ENCODE measurements around the gene DGKB.

DGKB gene

DNA sequence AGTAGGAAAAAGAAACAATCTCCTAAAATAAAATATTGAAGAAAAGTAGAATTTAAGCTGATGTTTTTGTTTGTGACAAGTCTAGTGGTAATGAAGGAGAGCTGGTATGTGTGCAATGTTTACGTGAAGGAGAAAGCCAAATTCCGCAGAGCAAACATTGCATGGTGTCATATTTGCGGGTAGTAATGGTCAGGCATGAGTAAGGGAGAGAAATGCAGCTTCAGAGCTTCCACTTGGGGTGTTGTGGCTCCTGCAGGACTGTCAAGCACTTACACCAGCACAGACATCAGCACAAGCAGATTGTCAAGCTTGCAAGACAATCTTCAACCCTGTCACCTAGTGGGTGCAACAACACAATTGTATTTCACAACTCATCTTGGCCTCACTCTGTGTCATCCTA lies 776.6 kb downstream of the DGKB start:
- CTCF ChIA-PET: no interaction called here
- H3K27ac ChIP-seq: no peak overlapping the region
- DNase-seq (ENCODE audit: low spot score): no peak
- POLR2A ChIA-PET (ENCODE audit: low non-redundant PET): no interaction called here
- TF ChIP-seq, protein P1, sequence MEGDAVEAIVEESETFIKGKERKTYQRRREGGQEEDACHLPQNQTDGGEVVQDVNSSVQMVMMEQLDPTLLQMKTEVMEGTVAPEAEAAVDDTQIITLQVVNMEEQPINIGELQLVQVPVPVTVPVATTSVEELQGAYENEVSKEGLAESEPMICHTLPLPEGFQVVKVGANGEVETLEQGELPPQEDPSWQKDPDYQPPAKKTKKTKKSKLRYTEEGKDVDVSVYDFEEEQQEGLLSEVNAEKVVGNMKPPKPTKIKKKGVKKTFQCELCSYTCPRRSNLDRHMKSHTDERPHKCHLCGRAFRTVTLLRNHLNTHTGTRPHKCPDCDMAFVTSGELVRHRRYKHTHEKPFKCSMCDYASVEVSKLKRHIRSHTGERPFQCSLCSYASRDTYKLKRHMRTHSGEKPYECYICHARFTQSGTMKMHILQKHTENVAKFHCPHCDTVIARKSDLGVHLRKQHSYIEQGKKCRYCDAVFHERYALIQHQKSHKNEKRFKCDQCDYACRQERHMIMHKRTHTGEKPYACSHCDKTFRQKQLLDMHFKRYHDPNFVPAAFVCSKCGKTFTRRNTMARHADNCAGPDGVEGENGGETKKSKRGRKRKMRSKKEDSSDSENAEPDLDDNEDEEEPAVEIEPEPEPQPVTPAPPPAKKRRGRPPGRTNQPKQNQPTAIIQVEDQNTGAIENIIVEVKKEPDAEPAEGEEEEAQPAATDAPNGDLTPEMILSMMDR (conservative IDR thresholded peaks at IDR 0.05; ENCODE audit: low read depth): no peak

DNA sequence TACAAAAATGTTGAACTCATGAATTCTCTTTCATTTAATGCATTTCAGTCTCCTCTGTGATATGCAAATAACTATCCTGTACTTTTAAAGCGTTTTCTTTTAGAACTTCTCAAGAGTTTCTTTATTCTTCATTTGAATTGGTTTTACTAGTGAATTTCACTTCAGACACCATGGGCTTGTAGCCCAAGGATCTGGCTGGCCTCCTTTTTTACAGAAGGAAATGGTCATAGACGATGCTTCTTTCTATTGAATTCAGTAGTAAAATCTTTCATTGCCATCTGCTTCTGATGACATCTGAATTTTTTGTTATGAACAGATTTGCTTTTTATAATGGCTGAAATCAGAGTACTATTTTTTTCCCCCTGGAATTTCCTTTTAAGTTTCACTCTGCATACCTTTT lies 777.8 kb downstream of the DGKB start:
- DNase-seq (ENCODE audit: low spot score): no peak
- ChIA-PET CTCF (no interaction called here), POLR2A (ENCODE audit: low non-redundant PET) (no interaction called here)
- TF ChIP-seq, protein P1 (conservative IDR thresholded peaks at IDR 0.05; ENCODE audit: low read depth): no peak
- no peak overlapping the region for H3K27ac ChIP-seq

DNA sequence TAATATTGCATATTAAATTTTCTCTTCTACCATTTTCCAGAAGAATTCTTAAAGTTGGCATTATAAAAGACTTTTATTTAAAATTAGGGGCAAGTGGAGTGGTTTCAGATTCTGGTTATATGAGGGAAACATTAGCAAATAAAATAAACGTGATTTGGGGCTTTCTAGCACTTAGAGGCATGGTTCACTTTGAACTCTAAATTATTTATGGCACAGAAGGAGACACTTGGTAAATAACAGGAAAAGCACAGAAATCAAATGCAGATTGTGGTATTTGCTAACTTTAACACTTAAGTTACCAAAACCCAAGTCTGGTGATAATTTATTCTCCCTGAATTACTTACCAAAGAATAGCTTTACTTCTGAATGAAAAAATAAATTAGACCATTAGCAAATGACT lies 778.6 kb downstream of the DGKB start:
- no peak for DNase-seq (ENCODE audit: low spot score)
- ChIA-PET POLR2A (ENCODE audit: low non-redundant PET) (no interaction called here), CTCF (interaction anchor here (0.6 kb wide), 1 partner anchor 100 kb away, joined by 3 read pairs; no protein-coding TSS in a partner anchor)
- H3K27ac ChIP-seq: no peak overlapping the region
- TF ChIP-seq, protein P1 (conservative IDR thresholded peaks at IDR 0.05; ENCODE audit: low read depth): no peak

DNA sequence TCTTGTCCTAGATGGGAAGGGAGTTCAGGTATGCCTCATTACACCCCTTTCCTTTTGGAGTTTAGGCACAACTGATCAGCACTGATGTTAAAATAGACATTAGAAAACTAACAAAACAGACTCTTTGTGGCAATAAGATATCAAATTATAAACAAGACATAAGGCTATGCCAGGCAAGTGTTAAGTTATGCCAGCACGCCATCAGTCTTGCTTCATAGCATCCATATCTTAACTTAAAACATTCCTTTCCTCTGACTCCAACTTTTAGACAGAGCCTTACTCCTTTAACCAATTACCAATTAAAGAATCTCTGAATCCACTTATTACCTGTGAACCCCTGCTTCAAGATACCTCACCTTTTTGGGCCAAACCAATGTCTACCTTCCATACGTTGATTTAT lies 786.9 kb downstream of the DGKB start:
- CTCF ChIA-PET: no interaction called here
- H3K27ac ChIP-seq: no peak overlapping the region
- POLR2A ChIA-PET (ENCODE audit: low non-redundant PET): no interaction called here
- DNase-seq (ENCODE audit: low spot score): no peak
- TF ChIP-seq, protein P1 (conservative IDR thresholded peaks at IDR 0.05; ENCODE audit: low read depth): no peak

DNA sequence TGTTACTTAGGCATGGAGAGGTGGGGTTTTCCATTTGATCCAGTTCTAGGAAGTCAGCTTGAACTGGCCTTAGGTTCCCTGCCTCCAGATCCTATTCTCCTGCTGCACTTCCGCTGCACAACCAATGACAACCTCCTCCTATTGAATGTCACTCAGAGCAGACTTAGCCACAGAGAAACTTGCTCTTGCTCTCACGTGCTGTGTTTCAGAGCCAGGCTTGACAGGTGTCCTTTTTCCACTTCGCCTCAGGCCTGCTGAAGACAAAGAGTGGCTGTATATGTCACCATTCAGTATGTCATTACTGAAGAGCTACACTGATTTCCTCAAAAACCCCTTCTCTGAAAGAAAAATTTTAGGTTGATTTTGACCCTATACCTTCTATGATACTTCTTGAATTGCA lies 797.7 kb downstream of the DGKB start:
- ChIA-PET CTCF (no interaction called here), POLR2A (ENCODE audit: low non-redundant PET) (no interaction called here)
- TF ChIP-seq, protein P1 (conservative IDR thresholded peaks at IDR 0.05; ENCODE audit: low read depth): no peak
- H3K27ac ChIP-seq: no peak overlapping the region
- no peak for DNase-seq (ENCODE audit: low spot score)

DNA sequence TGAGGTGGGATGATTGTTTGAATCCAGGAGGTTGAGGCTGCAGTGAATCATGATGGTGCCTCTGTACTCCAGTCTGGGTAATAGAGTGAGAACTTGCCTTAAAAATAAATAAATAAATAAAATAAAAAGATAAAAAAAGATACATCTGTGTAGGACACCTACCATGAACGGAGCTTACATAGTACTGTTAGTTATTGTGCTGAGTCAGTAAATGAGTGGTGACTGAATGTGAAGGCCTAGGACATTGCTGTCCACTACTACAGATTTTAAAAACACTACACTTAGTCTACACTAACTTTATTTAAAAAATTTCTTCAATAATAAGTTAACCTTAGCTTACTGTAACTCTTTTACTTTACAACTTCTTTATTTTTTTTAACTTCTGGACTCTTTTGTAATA lies 806.4 kb downstream of the DGKB start:
- ChIA-PET POLR2A (ENCODE audit: low non-redundant PET) (no interaction called here), CTCF (no interaction called here)
- H3K27ac ChIP-seq: no peak overlapping the region
- TF ChIP-seq, protein P1 (conservative IDR thresholded peaks at IDR 0.05; ENCODE audit: low read depth): no peak
- DNase-seq (ENCODE audit: low spot score): no peak

All from RWPE1 (cell line).